ENCODE measurements around the gene PITPNB. TPM values are rescaled to one million over a fixed set of nuclear protein-coding genes. Genes with fewer than 3 reads are reported as not detected.

PITPNB gene
- total RNA-seq, 4 donors from 2014 or later, result 24.7 to 29.7 (median 28.2) TPM

GRCh38 chr22:27959335-27960090 is 40.5 kb upstream of the PITPNB start:
- H3K4me3 ChIP-seq, result no peak overlapping the region
- no peaks in the 10 kb centered on the region for H3K4me1 ChIP-seq
- no peaks in the 10 kb centered on the region for H3K27me3 ChIP-seq
- TF ChIP-seq POLR2A (IDR thresholded peaks at IDR 0.05), result no peak
- TF ChIP-seq CTCF (IDR thresholded peaks at IDR 0.05), result no peak
- no peaks in the 10 kb centered on the region for H3K36me3 ChIP-seq
- H3K9me3 ChIP-seq, result no peaks in the 10 kb centered on the region
- no peak for DNase-seq
- H3K27ac ChIP-seq, result no peak overlapping the region

GRCh38 chr22:27952779-27953178 is 33.7 kb upstream of the PITPNB start:
- no peaks in the 10 kb centered on the region for H3K27me3 ChIP-seq

GRCh38 chr22:27952091-27952490 is 33.0 kb upstream of the PITPNB start:
- Histone ChIP-seq H3K27me3 (no peaks in the 10 kb centered on the region), H3K4me1 (no peaks in the 10 kb centered on the region), H3K36me3 (no peaks in the 10 kb centered on the region), H3K4me3 (no peak overlapping the region), H3K9me3 (no peaks in the 10 kb centered on the region), H3K27ac (no peak overlapping the region)
- DNase-seq, result no peak
- TF ChIP-seq CTCF (IDR thresholded peaks at IDR 0.05) (no peak), POLR2A (IDR thresholded peaks at IDR 0.05) (no peak)

More at GRCh38 chr22:27952779-27953178, 33.7 kb upstream of the PITPNB start:
- TF ChIP-seq POLR2A (IDR thresholded peaks at IDR 0.05), result no peak
- no peak for TF ChIP-seq CTCF (IDR thresholded peaks at IDR 0.05)
- Histone ChIP-seq H3K9me3 (no peaks in the 10 kb centered on the region), H3K27ac (no peak overlapping the region), H3K4me3 (no peak overlapping the region), H3K36me3 (no peaks in the 10 kb centered on the region), H3K4me1 (no peaks in the 10 kb centered on the region)
- DNase-seq, result no peak

GRCh38 chr22:27949421-27949820 is 30.4 kb upstream of the PITPNB start:
- Histone ChIP-seq H3K27ac (no peak overlapping the region), H3K36me3 (no peaks in the 10 kb centered on the region), H3K9me3 (no peaks in the 10 kb centered on the region), H3K4me1 (no peaks in the 10 kb centered on the region), H3K27me3 (no peaks in the 10 kb centered on the region), H3K4me3 (no peak overlapping the region)
- no peak for DNase-seq
- TF ChIP-seq CTCF (IDR thresholded peaks at IDR 0.05) (no peak), POLR2A (IDR thresholded peaks at IDR 0.05) (no peak)

GRCh38 chr22:27948569-27948968 is 29.5 kb upstream of the PITPNB start:
- Histone ChIP-seq H3K4me1 (no peaks in the 10 kb centered on the region), H3K9me3 (no peaks in the 10 kb centered on the region), H3K36me3 (no peaks in the 10 kb centered on the region), H3K27me3 (no peaks in the 10 kb centered on the region), H3K27ac (no peak overlapping the region), H3K4me3 (no peak overlapping the region)
- no peak for DNase-seq
- TF ChIP-seq POLR2A (IDR thresholded peaks at IDR 0.05) (no peak), CTCF (IDR thresholded peaks at IDR 0.05) (no peak)

Measured in Peyer's patch (tissue), 4 donors.